Activated CD8-positive, alpha-beta memory T cell treated with anti-CD3 and anti-CD28 coated beads for 24 hours (primary cell): ENCODE results near the gene TMEM126A.

Experiments
- DNase-seq: peaks from one replicate; pipeline ENCODE4 v3.0.0-alpha.2; 2020

The TMEM126A gene

GRCh38 chr11:85698195-85698594, 50.4 kb downstream of the TMEM126A start:
- no peak for DNase-seq

DNA sequence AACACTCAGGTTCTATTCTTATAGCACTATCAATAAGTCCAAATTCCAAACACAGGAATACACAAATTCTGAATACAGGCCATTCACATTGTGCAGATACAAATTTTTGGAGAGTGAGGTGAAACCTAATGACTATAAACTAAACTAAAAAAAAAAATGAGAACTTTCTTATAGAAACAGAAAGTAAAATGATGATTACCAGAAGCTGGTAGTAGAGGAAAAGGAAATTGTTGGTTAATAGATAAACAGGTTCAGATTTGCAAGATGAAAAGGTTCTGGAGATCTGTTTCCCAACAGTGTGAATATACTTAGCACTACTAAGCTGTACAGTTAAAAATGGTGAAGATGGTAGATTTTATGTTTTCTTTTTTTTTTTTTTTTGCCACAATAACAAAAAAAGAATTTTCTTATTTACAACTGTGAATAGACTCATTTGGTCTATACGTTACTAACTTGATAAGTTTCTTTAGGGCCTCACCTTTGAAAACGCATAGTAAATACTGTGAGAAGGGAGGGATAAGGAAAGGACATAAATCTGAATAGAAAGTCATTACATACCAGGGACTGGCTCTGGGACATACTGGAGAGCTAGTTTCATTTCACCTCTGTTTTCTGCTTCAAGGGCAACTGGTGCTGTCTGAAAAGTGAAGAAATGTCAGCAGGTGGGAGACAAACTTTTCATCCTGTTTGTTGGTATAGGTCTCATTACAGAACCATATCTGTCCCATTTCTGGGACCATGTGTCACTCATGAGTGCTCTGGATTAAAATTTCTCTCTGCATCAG, 52.4 kb downstream of the TMEM126A start:
- no peak for DNase-seq

DNA sequence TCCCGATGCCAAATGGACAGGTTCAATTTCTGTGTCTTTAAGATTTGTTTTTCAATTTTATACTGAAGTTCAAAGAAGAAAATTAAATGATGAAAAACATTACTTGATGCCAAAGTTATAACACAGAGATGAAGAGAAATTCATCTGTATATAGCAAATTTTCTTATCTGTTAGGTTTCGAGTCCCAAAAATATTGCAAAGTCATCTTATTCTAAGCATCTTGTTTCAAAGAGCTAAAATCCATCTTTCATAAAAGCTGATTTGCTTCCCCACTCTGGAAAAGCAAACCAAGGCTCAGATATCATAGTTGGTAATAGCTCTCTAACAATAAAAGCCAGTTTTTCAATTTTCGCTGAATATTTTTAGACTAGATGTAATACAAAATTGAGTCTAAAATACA, 57.2 kb downstream of the TMEM126A start:
- DNase-seq = no peak

DNA sequence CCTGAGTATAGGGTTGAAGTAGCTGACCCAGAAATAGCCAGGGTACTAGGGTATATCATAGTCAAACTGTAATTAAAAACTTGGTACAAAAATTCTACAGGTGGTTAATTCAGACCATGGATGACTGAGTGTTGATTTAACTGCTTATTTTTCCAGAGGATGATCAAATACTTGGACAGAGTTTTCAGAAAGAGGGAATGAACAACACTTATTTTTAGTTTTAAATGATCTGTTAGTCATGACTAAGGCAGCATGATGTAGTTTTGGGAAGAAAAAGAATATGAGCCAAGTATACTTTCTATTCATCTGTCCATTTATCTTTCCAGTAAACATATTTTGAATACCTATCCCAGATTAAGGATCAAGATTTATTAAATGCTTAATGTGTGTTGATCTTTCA, 58.0 kb downstream of the TMEM126A start:
- DNase-seq = no peak
